Smooth muscle cell (in vitro differentiated cells): ENCODE results near the gene GM2A. TPM values are rescaled to one million over a fixed set of nuclear protein-coding genes. Genes with fewer than 3 reads are reported as not detected.

Experiments
- DNase-seq: peaks from one replicate; lab custom pipeline; 2025; ENCODE audit not compliant: unreplicated experiment; lab: John Stamatoyannopoulos, UW
- H2AFZ ChIP-seq: fragments of 200-600 bp; sonication (generic); 2 replicates; pipeline ENCODE4 v1.6.0; 2016; ENCODE audit warnings: antibody characterized with exemption, low read depth, mild to moderate bottlenecking
- H3F3A ChIP-seq: fragments of 200-600 bp; sonication (generic); 2 replicates; pipeline ENCODE4 v1.6.0; 2017; ENCODE audit warnings: antibody characterized with exemption, low read depth
- H3K27ac ChIP-seq: fragments of 200-600 bp; sonication (generic); 2 replicates; pipeline ENCODE4 v1.5.1; 2016; ENCODE audit warnings: low read depth, mild to moderate bottlenecking
- H3K27me3 ChIP-seq: fragments of 200-600 bp; sonication (generic); 2 replicates; pipeline ENCODE4 v1.6.1; 2016; ENCODE audit warnings: low read depth, mild to moderate bottlenecking
- H3K36me3 ChIP-seq: fragments of 200-600 bp; sonication (generic); 2 replicates; pipeline ENCODE4 v1.5.1; 2016; ENCODE audit warnings: low read depth
- H3K4me1 ChIP-seq: fragments of 200-600 bp; sonication (generic); 2 replicates; pipeline ENCODE4 v1.5.1; 2016; ENCODE audit warnings: low read depth
- H3K4me2 ChIP-seq: fragments of 200-600 bp; sonication (generic); 2 replicates; pipeline ENCODE4 v1.6.0; 2016; ENCODE audit warnings: mild to moderate bottlenecking
- H3K4me3 ChIP-seq: fragments of 200-600 bp; sonication (generic); 2 replicates; pipeline ENCODE4 v1.5.1; 2016; ENCODE audit warnings: mild to moderate bottlenecking
- H3K79me2 ChIP-seq: fragments of 200-600 bp; sonication (generic); 2 replicates; pipeline ENCODE4 v1.6.0; 2016; ENCODE audit warnings: low read depth, mild to moderate bottlenecking
- H3K9ac ChIP-seq: fragments of 200-600 bp; sonication (generic); 2 replicates; pipeline ENCODE4 v1.6.0; 2016; ENCODE audit warnings: low read depth
- H3K9me3 ChIP-seq: fragments of 200-600 bp; sonication (generic); replicated peaks from 2 replicates; pipeline ENCODE4 v1.5.1; 2016; ENCODE audit warnings: low read depth
- H4K20me1 ChIP-seq: fragments of 200-600 bp; sonication (generic); 2 replicates; pipeline ENCODE4 v1.6.0; 2016; ENCODE audit warnings: low read depth
- CTCF ChIP-seq: fragments of 200-600 bp; sonication (generic); IDR thresholded peaks from 2 replicates; pipeline ENCODE4 v1.5.1; 2017; ENCODE audit warnings: borderline replicate concordance, mild to moderate bottlenecking, antibody characterized with exemption; ENCODE audit not compliant: insufficient read depth, poor library complexity, severe bottlenecking
- WGBS: methylation state at CpG from one replicate; pipeline ENCODE4 v1.1.7; 2016; ENCODE audit warnings: low lambda C conversion rate; 5-methylcytosine and 5-hydroxymethylcytosine counted together
- polyA plus RNA-seq: library from polyadenylated mRNA; unstranded; fragments of >200 nt; fragmentation: Nextera tagmentation; extraction: Ambion mirVana; gene quantifications from 2 replicates; pipeline ENCODE4 v1.2.1, GENCODE V29; 2016
- total RNA-seq: library from RNA; depleted of rRNA; stranded (reverse); fragments of >200 nt; gene quantifications from 2 replicates; pipeline ENCODE4 v1.2.3, GENCODE V29; 2014

The GM2A gene
- total and polyA plus RNA-seq, 2 experiments from 2014 or later: 16.3 to 36.1 TPM

GRCh38 chr5:151278845-151279244, 25.9 kb downstream of the GM2A start:
- no peaks in the 10 kb centered on the region for H3K4me1 ChIP-seq
- H3K79me2 ChIP-seq: no peaks in the 10 kb centered on the region
- H3F3A ChIP-seq: no peaks in the 10 kb centered on the region
- no peak for TF ChIP-seq CTCF
- H2AFZ ChIP-seq: no peak overlapping the region
- H3K4me3 ChIP-seq: no peak overlapping the region
- no peaks in the 10 kb centered on the region for H3K36me3 ChIP-seq
- peaks cover 5% of the 10 kb centered on the region for H3K27me3 ChIP-seq
- no peaks in the 10 kb centered on the region for H3K9me3 ChIP-seq
- no peak overlapping the region for H3K9ac ChIP-seq
- no peaks in the 10 kb centered on the region for H4K20me1 ChIP-seq
- DNase-seq: no peak
- WGBS: 90% methylated on average over 5 of the region's 5 CpGs
- H3K27ac ChIP-seq: no peak overlapping the region
- no peak overlapping the region for H3K4me2 ChIP-seq

- Histone ChIP-seq H3K4me2 (no peak overlapping the region), H3K79me2 (no peaks in the 10 kb centered on the region), H3K9me3 (no peaks in the 10 kb centered on the region), H3K27ac (no peak overlapping the region), H3K4me1 (no peaks in the 10 kb centered on the region), H2AFZ (no peak overlapping the region), H3K9ac (no peak overlapping the region), H3F3A (no peaks in the 10 kb centered on the region), H3K36me3 (no peaks in the 10 kb centered on the region), H3K4me3 (no peak overlapping the region), H3K27me3 (peaks cover 5% of the 10 kb centered on the region), H4K20me1 (no peaks in the 10 kb centered on the region)
- no peak for DNase-seq
- WGBS: 86% methylated on average over 2 of the region's 2 CpGs
- no peak for TF ChIP-seq CTCF
Measured at GRCh38 chr5:151280443-151280842, 27.5 kb downstream of the GM2A start.

GRCh38 chr5:151281001-151281639, 28.1 kb downstream of the GM2A start:
- DNase-seq: no peak
- no peak for TF ChIP-seq CTCF
- H3K79me2 ChIP-seq: no peaks in the 10 kb centered on the region
- H4K20me1 ChIP-seq: no peaks in the 10 kb centered on the region
- H3K27me3 ChIP-seq: peaks cover 3% of the 10 kb centered on the region
- no peaks in the 10 kb centered on the region for H3K9me3 ChIP-seq
- 94% methylated on average over 13 of the region's 13 CpGs for WGBS
- no peak overlapping the region for H2AFZ ChIP-seq
- no peak overlapping the region for H3K4me2 ChIP-seq
- H3K36me3 ChIP-seq: no peaks in the 10 kb centered on the region
- no peak overlapping the region for H3K9ac ChIP-seq
- no peak overlapping the region for H3K27ac ChIP-seq
- H3K4me1 ChIP-seq: no peaks in the 10 kb centered on the region
- H3F3A ChIP-seq: no peaks in the 10 kb centered on the region
- no peak overlapping the region for H3K4me3 ChIP-seq

- WGBS: 77% methylated on average over 4 of the region's 4 CpGs
- H3K27ac ChIP-seq: no peak overlapping the region
- H4K20me1 ChIP-seq: no peaks in the 10 kb centered on the region
- TF ChIP-seq CTCF: no peak
- H3K4me1 ChIP-seq: no peaks in the 10 kb centered on the region
- no peaks in the 10 kb centered on the region for H3K9me3 ChIP-seq
- no peaks in the 10 kb centered on the region for H3K36me3 ChIP-seq
- H2AFZ ChIP-seq: no peak overlapping the region
- no peaks in the 10 kb centered on the region for H3K27me3 ChIP-seq
- H3K4me2 ChIP-seq: no peak overlapping the region
- no peak overlapping the region for H3K9ac ChIP-seq
- no peak for DNase-seq
- H3K79me2 ChIP-seq: no peaks in the 10 kb centered on the region
- H3K4me3 ChIP-seq: no peak overlapping the region
- H3F3A ChIP-seq: no peaks in the 10 kb centered on the region
Measured at GRCh38 chr5:151283120-151283825, 30.3 kb downstream of the GM2A start.
